Motor neuron (in vitro differentiated cells): ENCODE data around the gene VPS33B. TPM values are rescaled to one million over a fixed set of nuclear protein-coding genes. Genes with fewer than 3 reads are reported as not detected.
A peak's percentile ranks its signal among the peaks of the same experiment; 100 is the strongest.

Experiments
- ATAC-seq, 8 experiments: fragments of 200-7000 bp; cut with Tn5 transposase; replicated peaks in 6 of 8; 2 replicates each; pipeline ENCODE4 v1.8.0; 2021; ENCODE audit warnings: mild to moderate bottlenecking in 8 of 8, moderate library complexity in 8 of 8
- H3K27ac ChIP-seq, 2 donors: fragments of 250-450 bp; sonication (Bioruptor Pico); 2 replicates each; pipeline ENCODE4 v1.9.0; 2021; ENCODE audit warnings: antibody characterized with exemption in 2 of 2, mild to moderate bottlenecking in 2 of 2, moderate library complexity in 1 of 2
- H3K4me1 ChIP-seq, 2 donors: fragments of 250-450 bp; sonication (Bioruptor Pico); replicated peaks in 1 of 2; 2 replicates each; pipeline ENCODE4 v1.6.1; 2021; ENCODE audit warnings: antibody characterized with exemption in 2 of 2, mild to moderate bottlenecking in 2 of 2, moderate library complexity in 1 of 2
- H3K4me3 ChIP-seq, 5 donors: fragments of 250-450 bp; sonication (Bioruptor Pico); 2 replicates each; pipeline ENCODE4 v1.9.0; 2021; ENCODE audit warnings: antibody characterized with exemption in 5 of 5, mild to moderate bottlenecking in 5 of 5, moderate library complexity in 4 of 5
- WGBS, 10 experiments: fragments of 450-650 bp; shearing (Covaris generic); methylation state at CpG; one replicate each; pipeline ENCODE4 v1.0.0; 2022; 5-methylcytosine and 5-hydroxymethylcytosine counted together
- in situ Hi-C, 9 experiments: fragments of 400-800 bp; cut with MboI; loops; one replicate each; pipeline ENCODE4 v1.15.0; 2021; ENCODE audit warnings: low sequenced_read_pairs in 9 of 9, low pct_unique_long_range_greater_than_20kb in 2 of 9; ENCODE audit not compliant: unreplicated experiment in 9 of 9
- total RNA-seq, 8 experiments: library from RNA; unstranded; fragments of 300-600 nt; gene quantifications; 2 replicates each; pipeline versions ENCODE4 v1.2.3 to v1.2.4, GENCODE V29; 2022

VPS33B gene
- total RNA-seq, 8 experiments from 2014 or later: 12.1 to 23.9 (median 17.5) TPM

GRCh38 chr15:90966262-90966661, 56.1 kb downstream of the VPS33B start:
- in situ Hi-C loops: loop anchor here in 1 of 9 experiments (25.0 kb wide), 1 partner anchor 271 kb away; no protein-coding TSS in a partner anchor
- no peak for ATAC-seq
- 83 to 100% (median 90%) methylated on average over 1 to 9 of the region's 9 CpGs; no CpG with 5 or more reads in 2 of the 10 experiments for WGBS, 10 experiments

GRCh38 chr15:90962021-90962420, 60.4 kb downstream of the VPS33B start:
- no peak overlapping the region for H3K4me3 ChIP-seq
- in situ Hi-C loops: loop anchor here in 1 of 9 experiments (25.0 kb wide), 1 partner anchor 275 kb away; no protein-coding TSS in a partner anchor
- ATAC-seq: no peak
- H3K27ac ChIP-seq: no peak overlapping the region
- peaks cover 0 to 9% of the 10 kb centered on the region in 2 donors for H3K4me1 ChIP-seq
- WGBS, 10 experiments: 67 to 100% (median 87%) methylated on average over 1 to 4 of the region's 4 CpGs; no CpG with 5 or more reads in 3 of the 10 experiments

More at GRCh38 chr15:90966262-90966661, 56.1 kb downstream of the VPS33B start:
- Histone ChIP-seq H3K4me1 (no peaks in the 10 kb centered on the region), H3K27ac (no peak overlapping the region), H3K4me3 (no peak overlapping the region)

- H3K4me1 ChIP-seq: peaks cover 4 to 10% of the 10 kb centered on the region in 2 donors
- in situ Hi-C loops: loop anchor here in 1 of 9 experiments (25.0 kb wide), 1 partner anchor 277 kb away; no protein-coding TSS in a partner anchor
- 13 to 100% (median 85%) methylated on average over 3 to 9 of the region's 20 CpGs; no CpG with 5 or more reads in 5 of the 10 experiments for WGBS, 10 experiments
- ATAC-seq: no peak
- no peak overlapping the region for H3K4me3 ChIP-seq
- no peak overlapping the region for H3K27ac ChIP-seq
These were observed 61.9 kb downstream of the VPS33B start for GRCh38 chr15:90960298-90961091.

GRCh38 chr15:90959894-90960293, 62.5 kb downstream of the VPS33B start:
- H3K4me1 ChIP-seq: peaks cover 4 to 10% of the 10 kb centered on the region in 2 donors
- in situ Hi-C loops: loop anchor here in 2 of 9 experiments (10.0 to 25.0 kb wide), 3 partner anchors 75 to 277 kb away; no protein-coding TSS in a partner anchor
- ATAC-seq: no peak
- WGBS, 10 experiments: 40 to 90% (median 80%) methylated on average over 1 to 2 of the region's 5 CpGs; no CpG with 5 or more reads in 6 of the 10 experiments
- H3K27ac ChIP-seq: no peak overlapping the region
- H3K4me3 ChIP-seq: no peak overlapping the region

- no peak overlapping the region for H3K27ac ChIP-seq
These were observed 63.3 kb downstream of the VPS33B start for GRCh38 chr15:90959028-90959595.

GRCh38 chr15:90957791-90958190, 64.6 kb downstream of the VPS33B start:
- no peak for ATAC-seq
- no peak overlapping the region for H3K27ac ChIP-seq
- WGBS, 10 experiments: 60% methylated on average over 1 of the region's 6 CpGs; no CpG with 5 or more reads in 9 of the 10 experiments
- H3K4me3 ChIP-seq: peak overlapping the region in 3 of 5 donors; percentile 42 to 48 (median 44)
- in situ Hi-C loops: loop anchor here in 2 of 9 experiments (10.0 to 25.0 kb wide), 3 partner anchors 77 to 280 kb away; no protein-coding TSS in a partner anchor
- H3K4me1 ChIP-seq: peaks cover 7 to 12% of the 10 kb centered on the region in 2 donors

More at GRCh38 chr15:90959028-90959595, 63.3 kb downstream of the VPS33B start:
- WGBS, 10 experiments: 65 to 100% (median 91%) methylated on average over 1 to 6 of the region's 8 CpGs
- in situ Hi-C loops: loop anchor here in 2 of 9 experiments (10.0 to 25.0 kb wide), 3 partner anchors 76 to 278 kb away; no protein-coding TSS in a partner anchor
- ATAC-seq: no peak
- no peak overlapping the region for H3K4me3 ChIP-seq
- H3K4me1 ChIP-seq: peaks cover 7 to 12% of the 10 kb centered on the region in 2 donors

- Histone ChIP-seq H3K4me3 (peak overlapping the region; percentile 42 to 51 (median 44)), H3K27ac (no peak overlapping the region), H3K4me1 (peaks cover 7 to 12% of the 10 kb centered on the region in 2 donors)
- WGBS, 10 experiments: 60% methylated on average over 1 of the region's 63 CpGs; no CpG with 5 or more reads in 9 of the 10 experiments
- in situ Hi-C loops: loop anchor here in 2 of 9 experiments (10.0 to 25.0 kb wide), 3 partner anchors 78 to 280 kb away; no protein-coding TSS in a partner anchor
- ATAC-seq: peak; percentile 8 to 38 (median 29)
These were observed 65.2 kb downstream of the VPS33B start for GRCh38 chr15:90957031-90957790.

- WGBS, 10 experiments: 0 to 25% (median 9%) methylated on average over 1 to 11 of the region's 56 CpGs; no CpG with 5 or more reads in 6 of the 10 experiments
- Histone ChIP-seq H3K4me3 (peak overlapping the region; percentile 42 to 51 (median 44)), H3K27ac (no peak overlapping the region), H3K4me1 (peaks cover 7 to 12% of the 10 kb centered on the region in 2 donors)
- ATAC-seq: peak; percentile 24 to 63 (median 48)
- in situ Hi-C loops: loop anchor here in 2 of 9 experiments (10.0 to 25.0 kb wide), 3 partner anchors 78 to 281 kb away; no protein-coding TSS in a partner anchor
These were observed 65.9 kb downstream of the VPS33B start for GRCh38 chr15:90956274-90957030.

- 50 to 100% (median 72%) methylated on average over 1 to 10 of the region's 20 CpGs for WGBS, 10 experiments
- Histone ChIP-seq H3K4me1 (peaks cover 7 to 12% of the 10 kb centered on the region in 2 donors), H3K27ac (no peak overlapping the region), H3K4me3 (peak overlapping the region in 4 of 5 donors; percentile 42 to 78 (median 56))
- in situ Hi-C loops: loop anchor here in 2 of 9 experiments (10.0 to 25.0 kb wide), 3 partner anchors 79 to 282 kb away; no protein-coding TSS in a partner anchor
- no peak for ATAC-seq
These were observed 66.6 kb downstream of the VPS33B start for GRCh38 chr15:90955624-90956273.

GRCh38 chr15:90954712-90955623, 67.4 kb downstream of the VPS33B start, which contains the start of gene RCCD1:
TSS of gene RCCD1 (plus strand) at chr15:90954884. CDS start at chr15:90956735, 1,851 bp downstream.
- Histone ChIP-seq H3K4me1 (peaks cover 7 to 12% of the 10 kb centered on the region in 2 donors), H3K4me3 (peak within 1 kb of the TSS; percentile 55 to 92 (median 61)), H3K27ac (peak within 1 kb of the TSS; percentile 55 to 73)
- in situ Hi-C loops: loop anchor here in 2 of 9 experiments (10.0 to 25.0 kb wide), 3 partner anchors 80 to 282 kb away; no protein-coding TSS in a partner anchor
- peak; percentile 86 to 93 (median 90) for ATAC-seq
- WGBS, 10 experiments: 0 to 43% (median 10%) methylated on average over 3 to 29 of the region's 69 CpGs; no CpG with 5 or more reads in 5 of the 10 experiments
